Measurements from ENCODE around the gene DNAL1. TPM values are rescaled to one million over a fixed set of nuclear protein-coding genes. Genes with fewer than 3 reads are reported as not detected.

Gene DNAL1
- total and polyA plus RNA-seq, 10 of the 15 experiments (the other 5 are each of a cell fraction or from before 2014, with no cell fraction given): 2.4 to 18.2 (median 7.4) TPM

- intact Hi-C loops (cut with micrococcal nuclease; ENCODE audit: unreplicated experiment) (loop anchor here (5.0 kb wide), 1 partner anchor 34 kb away; no protein-coding TSS in a partner anchor), in situ Hi-C loops (cut with MboI) (no loop called here)
- no peak overlapping the region for H3K9ac ChIP-seq (ENCODE audit: control insufficient read depth, insufficient read depth, low read length)
- FAIRE-seq: peak; percentile 65
- no peaks in the 10 kb centered on the region; the same call in 1 of the 2 replicates for H3K4me1 ChIP-seq (ENCODE audit: control insufficient read depth, insufficient read depth, low read length)
- H3K27me3 ChIP-seq (replicated peaks in 1 of 2; ENCODE audit: control insufficient read depth in 2 of 2, insufficient read depth in 2 of 2, low read length in 1 of 2): no peaks in the 10 kb centered on the region
- DNase-seq (ENCODE audit: low read depth, low spot score): peak; percentile 28
- no peak overlapping the region for H3K4me3 ChIP-seq
- no peak overlapping the region; the same call in 1 of the 2 replicates for H2AFZ ChIP-seq (ENCODE audit: control insufficient read depth, low read depth, low read length)
- ChIA-PET CTCF (interaction anchor here (0.9 to 2.3 kb wide), 6 partner anchors 10 to 555 kb away, joined by 3 to 5 read pairs (median 3); no protein-coding TSS in a partner anchor), RAD21 (ENCODE audit: unreplicated experiment) (interaction anchor here (0.7 to 1.1 kb wide), 5 partner anchors 18 to 188 kb away, joined by 3 to 5 read pairs (median 3); partner anchors contain the start of genes DNAL1 and PTGR2), POLR2A (interaction anchor here (0.5 to 1.7 kb wide), 3 partner anchors 48 to 218 kb away, joined by 3 to 6 read pairs (median 4); no protein-coding TSS in a partner anchor), SMC1A (ENCODE audit: uncharacterized antibody, unreplicated experiment) (interaction anchor here (0.6 to 1.5 kb wide), 3 partner anchors 13 to 64 kb away, joined by 3 to 5 read pairs (median 4); no protein-coding TSS in a partner anchor)
- H3K79me2 ChIP-seq (ENCODE audit: control insufficient read depth, insufficient read depth, low read length): no peaks in the 10 kb centered on the region
- H3K9me3 ChIP-seq (replicated peaks; ENCODE audit: control insufficient read depth, insufficient read depth, low read length): no peaks in the 10 kb centered on the region
- no peaks in the 10 kb centered on the region for H3K36me3 ChIP-seq (ENCODE audit: control insufficient read depth in 2 of 2, insufficient read depth in 2 of 2, low read length in 1 of 2)
- H4K20me1 ChIP-seq (ENCODE audit: control insufficient read depth, insufficient read depth): no peaks in the 10 kb centered on the region
- BruUV-seq (replicated peaks): no TSS peak
- 0 out of 2 replicates have a peak overlapping the region, but pooled peaks have one; percentile 33 for H3K4me2 ChIP-seq (ENCODE audit: control insufficient read depth, insufficient read depth)
- H3K27ac ChIP-seq (ENCODE audit: control insufficient read depth, insufficient read depth): peak overlapping the region; percentile 44
- peak; percentile 93 for ATAC-seq
- TF ChIP-seq MAX (IDR thresholded peaks at IDR 0.05; ENCODE audit: low read depth, low read length) (no peak), PKNOX1 (IDR thresholded peaks at IDR 0.05) (no peak), ZNF384 (IDR thresholded peaks at IDR 0.05; ENCODE audit: borderline replicate concordance, low read depth, low read length) (no peak), BCL11A (IDR thresholded peaks at IDR 0.05; ENCODE audit: low read depth, low read length) (0 out of 2 replicates have a peak, but pooled peaks have one; percentile 13), SKIL (IDR thresholded peaks at IDR 0.05; ENCODE audit: low read depth, poor library complexity, severe bottlenecking) (no peak), CHD1 (IDR thresholded peaks at IDR 0.05; ENCODE audit: low read depth, low read length) (no peak), PRDM15 (CRISPR knock-in tag; IDR thresholded peaks at IDR 0.05) (no peak), GATAD2B (conservative IDR thresholded peaks at IDR 0.05; ENCODE audit: low read depth) (no peak), ELK1 (IDR thresholded peaks at IDR 0.05; ENCODE audit: low read depth, low read length) (no peak), IRF4 (IDR thresholded peaks at IDR 0.05; ENCODE audit: low read depth, low read length) (0 out of 2 replicates have a peak, but pooled peaks have one; percentile 12), YBX1 (IDR thresholded peaks at IDR 0.05) (no peak), STAT1 (conservative IDR thresholded peaks at IDR 0.05) (no peak), TCF3 (IDR thresholded peaks at IDR 0.05; ENCODE audit: borderline replicate concordance, insufficient read depth, low read depth, low read length) (no peak), CBX3 (IDR thresholded peaks at IDR 0.05; ENCODE audit: borderline replicate concordance, low read depth) (no peak)
These were observed 18.9 kb downstream of the DNAL1 start for GRCh38 chr14:73663548-73664212.

All from GM12878 (cell line).